NT2/D1 (cell line): ENCODE results near the gene DNAJC27.

Source experiments
- YY1 ChIP-seq: IDR thresholded peaks from 2 replicates; pipeline ENCODE4 v1.6.1; 2011; ENCODE audit not compliant: insufficient read length, insufficient read depth
- ZNF274 ChIP-seq: IDR thresholded peaks from 2 replicates; pipeline ENCODE4 v1.6.1; 2011; ENCODE audit warnings: mild to moderate bottlenecking, low read depth, low read length

- TF ChIP-seq ZNF274, result no peak
- TF ChIP-seq YY1, result no peak
Measured at GRCh38 chr2:24994146-24994724, 22.5 kb upstream of the DNAJC27 start.
